CD4-positive, alpha-beta memory T cell (primary cell): ENCODE data around the gene CPEB2. TPM values are rescaled to one million over a fixed set of nuclear protein-coding genes. Genes with fewer than 3 reads are reported as not detected.

Source experiments
- CTCF ChIA-PET: fragments of 350-600 bp; sonication (Branson Sonifier 250); formaldehyde crosslinking; loops from one replicate; lab custom pipeline; 2021; ENCODE audit warnings: inconsistent platforms; ENCODE audit not compliant: partially characterized antibody; lab: Charles Lee
- POLR2A ChIA-PET: fragments of 350-600 bp; sonication (Branson Sonifier 250); formaldehyde crosslinking; loops from one replicate; lab custom pipeline; 2021; ENCODE audit not compliant: partially characterized antibody; lab: Charles Lee
- DNase-seq, 5 donors: peaks; one replicate each; pipeline versions ENCODE4 v3.0.0 to v3.0.0-alpha.2; 2020 to 2022; ENCODE audit warnings: mixed read lengths in 1 of 5
- H3K27ac ChIP-seq: one replicate; pipeline ENCODE4 v1.7.0; 2013; ENCODE audit warnings: low read depth, low read length
- H3K27me3 ChIP-seq: 2 replicates; pipeline ENCODE4 v1.7.0; 2013; ENCODE audit warnings: mild to moderate bottlenecking, low read length, moderate library complexity; ENCODE audit not compliant: insufficient read depth
- H3K36me3 ChIP-seq: 2 replicates; pipeline ENCODE4 v1.7.0; 2013; ENCODE audit warnings: mild to moderate bottlenecking, low read length, moderate library complexity; ENCODE audit not compliant: insufficient read depth
- H3K4me1 ChIP-seq: 2 replicates; pipeline ENCODE4 v1.7.0; 2013; ENCODE audit warnings: mild to moderate bottlenecking, low read length, moderate library complexity; ENCODE audit not compliant: insufficient read depth
- H3K4me3 ChIP-seq, 2 donors: one replicate each; pipeline ENCODE4 v1.7.0; 2013; ENCODE audit warnings: low read length in 2 of 2, mild to moderate bottlenecking in 1 of 2
- H3K9me3 ChIP-seq, 2 donors: one replicate each; pipeline ENCODE4 v1.7.0; 2013; ENCODE audit warnings: low read length in 2 of 2, control low read depth in 1 of 2; ENCODE audit not compliant: control insufficient read depth in 1 of 2
- H3K27ac Mint-ChIP-seq, 7 donors: one replicate each; pipeline ENCODE4 v1.8.0; 2020 to 2021; ENCODE audit warnings: mixed read lengths in 7 of 7, mild to moderate bottlenecking in 6 of 7, inconsistent platforms in 3 of 7, moderate library complexity in 3 of 7
- H3K27me3 Mint-ChIP-seq, 2 donors: one replicate each; pipeline ENCODE4 v1.8.0; 2020 to 2021; ENCODE audit warnings: mixed read lengths in 2 of 2
- H3K36me3 Mint-ChIP-seq, 2 donors: one replicate each; pipeline ENCODE4 v1.8.0; 2020 to 2021; ENCODE audit warnings: mixed read lengths in 2 of 2, inconsistent platforms in 1 of 2, mild to moderate bottlenecking in 1 of 2
- H3K4me1 Mint-ChIP-seq, 4 donors: one replicate each; pipeline ENCODE4 v1.8.0; 2020 to 2021; ENCODE audit warnings: mixed read lengths in 4 of 4, mild to moderate bottlenecking in 1 of 4
- H3K4me3 Mint-ChIP-seq, 8 donors: one replicate each; pipeline ENCODE4 v1.8.0; 2020 to 2021; ENCODE audit warnings: mixed read lengths in 8 of 8, mild to moderate bottlenecking in 7 of 8, moderate library complexity in 6 of 8, inconsistent platforms in 3 of 8
- H3K9me3 Mint-ChIP-seq, 8 donors: one replicate each; pipeline ENCODE4 v1.8.0; 2020 to 2021; ENCODE audit warnings: mixed read lengths in 8 of 8, mild to moderate bottlenecking in 5 of 8, inconsistent platforms in 3 of 8, moderate library complexity in 1 of 8
- intact Hi-C: fragments of 100-400 bp; cut with micrococcal nuclease; formaldehyde crosslinking; loops from one replicate; pipeline ENCODE4 v1.15.1; 2023
- polyA plus RNA-seq, 2 donors: library from polyadenylated mRNA; unstranded; fragments of 300-500 nt; fragmentation: Illumina TruSeq; gene quantifications; one replicate each; pipeline ENCODE4 v1.2.3, GENCODE V29; 2021
- total RNA-seq, 2 experiments: library from RNA; stranded (reverse); gene quantifications; one replicate each; pipeline ENCODE4 v1.2.3, GENCODE V29; 2021

The CPEB2 gene
- total and polyA plus RNA-seq, 4 experiments from 2014 or later: 0.71 to 16.9 (median 9.0) TPM

- no peaks in the 10 kb centered on the region for H3K27me3 ChIP-seq
- peaks cover 26 to 43% of the 10 kb centered on the region in 2 donors for H3K36me3 Mint-ChIP-seq
- H3K4me1 ChIP-seq: no peaks in the 10 kb centered on the region
- intact Hi-C loops: no loop called here
- no peak overlapping the region for H3K27ac ChIP-seq
- H3K4me1 Mint-ChIP-seq: no peaks in the 10 kb centered on the region
- H3K27me3 Mint-ChIP-seq: no peaks in the 10 kb centered on the region
- POLR2A ChIA-PET: no interaction called here
- H3K36me3 ChIP-seq: peaks cover 31% of the 10 kb centered on the region
- DNase-seq: no peak
- no peaks in the 10 kb centered on the region for H3K9me3 ChIP-seq
- CTCF ChIA-PET: no interaction called here
- H3K4me3 ChIP-seq: no peak overlapping the region
- no peaks in the 10 kb centered on the region for H3K9me3 Mint-ChIP-seq
- H3K27ac Mint-ChIP-seq: no peak overlapping the region
- no peak overlapping the region for H3K4me3 Mint-ChIP-seq
Observed at GRCh38 chr4:15065516-15065915, 63.2 kb downstream of the CPEB2 start.

GRCh38 chr4:15066140-15066539 is 63.9 kb downstream of the CPEB2 start:
- Histone ChIP-seq H3K36me3 (peaks cover 24% of the 10 kb centered on the region), H3K4me1 (no peaks in the 10 kb centered on the region), H3K9me3 (no peaks in the 10 kb centered on the region), H3K4me3 (no peak overlapping the region), H3K27me3 (no peaks in the 10 kb centered on the region), H3K27ac (no peak overlapping the region)
- no peaks in the 10 kb centered on the region for H3K27me3 Mint-ChIP-seq
- no peak overlapping the region for H3K4me3 Mint-ChIP-seq
- intact Hi-C loops: no loop called here
- POLR2A ChIA-PET: no interaction called here
- peaks cover 30 to 49% of the 10 kb centered on the region in 2 donors for H3K36me3 Mint-ChIP-seq
- no peak for DNase-seq
- peaks cover 0 to 2% (median 0%) of the 10 kb centered on the region in 8 donors for H3K9me3 Mint-ChIP-seq
- H3K27ac Mint-ChIP-seq: no peak overlapping the region
- CTCF ChIA-PET: interaction anchor here (1.2 kb wide), 1 partner anchor 9 kb away, joined by 3 read pairs; no protein-coding TSS in a partner anchor
- H3K4me1 Mint-ChIP-seq: no peaks in the 10 kb centered on the region

- H3K36me3 ChIP-seq: peaks cover 12% of the 10 kb centered on the region
- H3K9me3 ChIP-seq: no peaks in the 10 kb centered on the region
- no peaks in the 10 kb centered on the region for H3K27me3 ChIP-seq
- ChIA-PET CTCF (no interaction called here), POLR2A (no interaction called here)
- H3K27ac ChIP-seq: no peak overlapping the region
- no peaks in the 10 kb centered on the region for H3K4me1 ChIP-seq
- H3K27ac Mint-ChIP-seq: no peak overlapping the region
- no peak overlapping the region for H3K4me3 Mint-ChIP-seq
- H3K27me3 Mint-ChIP-seq: no peaks in the 10 kb centered on the region
- no peaks in the 10 kb centered on the region for H3K4me1 Mint-ChIP-seq
- intact Hi-C loops: no loop called here
- H3K9me3 Mint-ChIP-seq: peaks cover 0 to 8% (median 3%) of the 10 kb centered on the region in 8 donors
- H3K36me3 Mint-ChIP-seq: peaks cover 42 to 49% of the 10 kb centered on the region in 2 donors
- no peak overlapping the region for H3K4me3 ChIP-seq
- DNase-seq: no peak
Observed at GRCh38 chr4:15068298-15068697, 66.0 kb downstream of the CPEB2 start.

- Mint-ChIP-seq H3K27ac (no peak overlapping the region), H3K36me3 (peaks cover 6 to 15% of the 10 kb centered on the region in 2 donors), H3K4me1 (no peaks in the 10 kb centered on the region), H3K4me3 (no peak overlapping the region), H3K9me3 (peaks cover 7 to 34% (median 23%) of the 10 kb centered on the region in 8 donors), H3K27me3 (no peaks in the 10 kb centered on the region)
- ChIA-PET CTCF (no interaction called here), POLR2A (no interaction called here)
- no peak for DNase-seq
- intact Hi-C loops: no loop called here
- Histone ChIP-seq H3K4me3 (no peak overlapping the region), H3K4me1 (no peaks in the 10 kb centered on the region), H3K27me3 (no peaks in the 10 kb centered on the region), H3K9me3 (peaks cover 0 to 7% of the 10 kb centered on the region in 2 donors), H3K27ac (no peak overlapping the region), H3K36me3 (no peaks in the 10 kb centered on the region)
Observed at GRCh38 chr4:15075875-15076274, 73.6 kb downstream of the CPEB2 start.

- Mint-ChIP-seq H3K36me3 (peaks cover 0 to under 1% of the 10 kb centered on the region in 2 donors), H3K4me1 (no peaks in the 10 kb centered on the region), H3K27ac (no peak overlapping the region), H3K27me3 (peaks cover 0 to 2% of the 10 kb centered on the region in 2 donors), H3K9me3 (peaks cover 7 to 28% (median 20%) of the 10 kb centered on the region in 8 donors), H3K4me3 (no peak overlapping the region)
- Histone ChIP-seq H3K9me3 (peaks cover 0 to 7% of the 10 kb centered on the region in 2 donors), H3K4me3 (no peak overlapping the region), H3K36me3 (no peaks in the 10 kb centered on the region), H3K27me3 (no peaks in the 10 kb centered on the region), H3K4me1 (no peaks in the 10 kb centered on the region), H3K27ac (no peak overlapping the region)
- DNase-seq: no peak
- POLR2A ChIA-PET: no interaction called here
- intact Hi-C loops: no loop called here
- CTCF ChIA-PET: no interaction called here
Observed at GRCh38 chr4:15077969-15078368, 75.7 kb downstream of the CPEB2 start.

- CTCF ChIA-PET: no interaction called here
- Histone ChIP-seq H3K4me1 (no peaks in the 10 kb centered on the region), H3K27ac (no peak overlapping the region), H3K4me3 (no peak overlapping the region), H3K36me3 (no peaks in the 10 kb centered on the region), H3K27me3 (no peaks in the 10 kb centered on the region), H3K9me3 (peaks cover 0 to 7% of the 10 kb centered on the region in 2 donors)
- no peaks in the 10 kb centered on the region for H3K4me1 Mint-ChIP-seq
- H3K9me3 Mint-ChIP-seq: peaks cover 4 to 20% (median 16%) of the 10 kb centered on the region in 8 donors
- H3K27ac Mint-ChIP-seq: peak overlapping the region in 1 of 7 donors; percentile 53
- peaks cover 0 to 2% of the 10 kb centered on the region in 2 donors for H3K27me3 Mint-ChIP-seq
- POLR2A ChIA-PET: no interaction called here
- intact Hi-C loops: no loop called here
- H3K36me3 Mint-ChIP-seq: no peaks in the 10 kb centered on the region
- no peak for DNase-seq
- H3K4me3 Mint-ChIP-seq: no peak overlapping the region
Observed at GRCh38 chr4:15078682-15079642, 76.7 kb downstream of the CPEB2 start.

- Mint-ChIP-seq H3K27me3 (peaks cover 0 to 11% of the 10 kb centered on the region in 2 donors), H3K4me3 (no peak overlapping the region), H3K36me3 (no peaks in the 10 kb centered on the region), H3K4me1 (no peaks in the 10 kb centered on the region), H3K9me3 (peaks cover 0 to 4% (median 0%) of the 10 kb centered on the region in 8 donors), H3K27ac (no peak overlapping the region)
- H3K9me3 ChIP-seq: no peaks in the 10 kb centered on the region
- no peaks in the 10 kb centered on the region for H3K36me3 ChIP-seq
- no peak for DNase-seq
- intact Hi-C loops: no loop called here
- H3K4me3 ChIP-seq: no peak overlapping the region
- CTCF ChIA-PET: no interaction called here
- POLR2A ChIA-PET: no interaction called here
- H3K4me1 ChIP-seq: no peaks in the 10 kb centered on the region
- no peaks in the 10 kb centered on the region for H3K27me3 ChIP-seq
- H3K27ac ChIP-seq: no peak overlapping the region
Observed at GRCh38 chr4:15084780-15085179, 82.5 kb downstream of the CPEB2 start.
